ENCODE results near the gene AP2S1.
A peak's percentile ranks its signal among the peaks of the same experiment; 100 is the strongest.

AP2S1 gene

DNA sequence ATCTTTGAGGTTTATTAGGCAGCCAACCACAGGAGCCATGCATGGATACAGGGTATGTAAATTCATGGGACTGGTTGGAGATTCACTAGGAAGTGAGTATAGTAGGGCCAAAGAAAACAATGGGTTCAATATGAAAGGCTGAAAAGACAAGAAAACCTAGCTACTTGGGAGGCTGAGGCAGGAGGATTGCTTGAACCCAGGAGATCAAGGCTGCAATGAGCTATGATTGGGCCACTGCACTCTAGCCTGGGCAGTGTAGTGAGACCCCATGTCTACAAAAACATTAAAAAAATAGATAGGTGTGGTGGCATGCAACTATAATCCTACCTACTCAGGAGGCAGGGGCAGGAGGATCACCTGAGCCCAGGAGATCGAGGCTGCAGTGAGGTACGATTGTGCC lies 51.9 kb downstream of the AP2S1 start:
- no peak for DNase-seq

- no peak for DNase-seq
These were observed 52.8 kb downstream of the AP2S1 start for GRCh38 chr19:46797881-46798280.

GRCh38 chr19:46791944-46792343 lies 58.7 kb downstream of the AP2S1 start:
- DNase-seq, result no peak

GRCh38 chr19:46789371-46789770 lies 61.3 kb downstream of the AP2S1 start:
- DNase-seq, result no peak

DNA sequence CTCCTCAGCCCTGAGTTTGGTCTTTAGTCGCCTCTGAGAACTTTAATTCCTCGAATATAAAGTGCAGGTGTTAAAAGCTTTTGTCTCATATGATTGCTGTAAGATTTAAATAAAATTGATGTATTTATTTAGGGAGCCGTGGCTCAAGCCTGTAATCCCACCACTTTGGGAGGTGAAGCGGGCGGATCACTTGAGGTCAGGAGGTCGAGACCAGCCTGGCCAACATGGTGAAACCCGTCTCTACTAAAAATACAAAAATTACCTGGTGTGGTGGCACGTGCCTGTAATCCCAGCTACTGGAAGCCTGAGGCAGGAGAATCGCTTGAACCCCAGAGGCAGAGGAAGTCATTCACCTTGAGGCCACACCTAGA lies 61.7 kb downstream of the AP2S1 start:
- no peak for DNase-seq

GRCh38 chr19:46788262-46788967 lies 62.2 kb downstream of the AP2S1 start, which contains the start of gene SLC1A5:
Gene SLC1A5, minus strand, starts transcription at chr19:46788594. Its CDS starts 629 bp downstream, at chr19:46787965.
- peak; percentile 95 for DNase-seq
